Stimulated activated naive CD8-positive, alpha-beta T cell treated with anti-CD3 and anti-CD28 coated beads, Interleukin-15, Interleukin-2, amounts not matched to agents 100 U/mL and 50 U/mL, for 24 hours (primary cell): ENCODE measurements around the gene FAM120C.
A peak's percentile ranks its signal among the peaks of the same experiment; 100 is the strongest.

Experiments used
- ATAC-seq: fragments of 150-1000 bp; cut with Tn5 transposase; one replicate; pipeline ENCODE4 v1.10.0; 2021
- DNase-seq: peaks from one replicate; pipeline ENCODE4 v3.0.0; 2021

Gene FAM120C, protein sequence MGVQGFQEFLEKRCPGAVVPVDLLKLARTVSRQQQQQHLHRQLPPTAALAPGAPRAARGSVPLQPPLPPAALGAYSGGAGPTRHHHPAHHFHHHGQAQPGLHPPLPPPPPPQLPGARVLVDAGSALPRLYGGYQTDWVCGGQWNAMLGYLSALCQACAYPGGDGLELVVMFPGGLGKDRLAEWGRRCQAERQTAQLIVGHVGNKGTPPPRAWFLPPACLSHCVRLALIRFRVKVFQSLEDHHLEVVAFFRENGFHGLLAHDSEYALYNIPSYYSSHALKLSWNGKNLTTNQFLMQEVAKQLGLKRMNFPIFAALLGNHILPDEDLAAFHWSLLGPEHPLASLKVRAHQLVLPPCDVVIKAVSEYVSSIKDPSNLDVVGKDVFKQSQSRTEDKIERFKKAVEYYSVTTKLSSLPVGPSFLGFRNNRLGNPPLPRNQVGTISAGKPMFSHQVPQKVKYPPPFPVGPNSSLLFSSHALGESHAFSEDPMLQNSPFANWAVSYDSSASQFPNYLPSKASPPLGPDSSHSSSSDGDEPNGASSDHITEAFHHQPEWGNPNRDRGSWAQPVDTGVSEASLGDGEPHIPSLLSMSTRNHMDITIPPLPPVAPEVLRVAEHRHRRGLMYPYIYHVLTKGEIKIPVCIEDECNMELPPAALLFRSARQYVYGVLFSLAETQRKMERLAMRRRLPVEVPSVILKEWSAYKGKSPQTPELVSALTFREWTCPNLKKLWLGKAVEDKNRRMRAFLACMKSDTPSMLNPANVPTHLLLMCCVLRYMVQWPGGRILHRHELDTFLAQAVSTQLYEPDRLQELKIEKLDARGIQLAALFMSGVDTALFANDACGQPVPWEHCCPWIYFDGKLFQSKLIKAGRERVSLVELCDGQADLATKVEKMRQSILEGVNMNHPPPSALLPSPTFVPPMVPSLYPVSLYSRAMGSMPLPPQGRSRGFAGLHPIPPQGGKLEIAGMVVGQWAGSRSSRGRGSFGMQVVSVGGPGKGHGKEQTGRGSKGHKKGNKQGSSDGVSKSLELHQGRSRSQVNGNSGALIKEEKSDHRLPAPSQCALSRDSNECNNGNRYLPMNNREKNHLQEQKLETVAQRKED

GRCh38 chrX:54182864-54183613, at the start of gene FAM120C:
Gene FAM120C, minus strand, starts transcription at chrX:54183254. Its CDS starts 56 bp downstream, at chrX:54183198.
- ATAC-seq (peak; percentile 65), DNase-seq (peak; percentile 72)

GRCh38 chrX:54230435-54231148, 47.5 kb upstream of the FAM120C start:
- no peak for DNase-seq
- no peak for ATAC-seq

DNA sequence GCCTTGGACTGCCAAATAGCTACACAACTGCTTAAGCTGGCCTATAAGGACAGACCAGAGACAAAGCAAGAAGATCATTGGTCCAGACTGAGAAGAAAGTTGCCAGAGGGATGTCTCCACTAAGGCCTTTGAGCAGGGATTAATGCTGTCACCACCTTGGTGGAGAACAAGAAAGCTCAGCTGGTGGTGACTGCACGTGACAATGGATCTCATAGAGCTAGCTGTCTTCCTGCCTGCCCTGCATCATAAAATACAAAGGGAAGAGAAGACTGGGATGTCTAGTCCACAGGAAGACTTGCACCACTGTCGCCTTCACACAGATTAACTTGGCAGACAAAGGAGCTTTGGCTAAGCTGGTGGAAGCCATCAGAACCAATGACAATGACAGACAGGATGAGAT, 40.5 kb upstream of the FAM120C start:
- no peak for DNase-seq
- no peak for ATAC-seq

DNA sequence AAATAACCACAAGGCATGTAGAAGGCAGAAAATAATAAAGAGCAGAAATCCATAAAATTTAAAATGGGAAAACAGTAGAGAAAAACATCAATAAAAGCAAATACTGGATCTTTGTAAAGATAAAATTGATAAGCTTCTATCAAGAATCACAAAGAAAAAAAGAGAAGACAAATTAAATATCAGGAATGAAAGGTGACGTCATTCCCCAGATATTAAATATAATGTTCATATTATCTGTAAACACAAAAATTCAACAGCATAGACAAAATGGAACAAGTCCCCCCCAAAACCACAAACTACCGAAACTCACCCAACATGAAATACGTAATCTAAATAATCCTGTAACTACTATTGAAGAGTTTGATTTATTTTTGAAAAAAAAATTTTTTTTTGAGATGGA, 30.5 kb upstream of the FAM120C start:
- ATAC-seq: no peak
- DNase-seq: no peak

GRCh38 chrX:54208531-54208930, 25.5 kb upstream of the FAM120C start:
- ATAC-seq (no peak), DNase-seq (no peak)

- ATAC-seq (no peak), DNase-seq (no peak)
Observed at GRCh38 chrX:54198262-54198661, 15.2 kb upstream of the FAM120C start.

GRCh38 chrX:54194982-54195588, 12.0 kb upstream of the FAM120C start:
- no peak for ATAC-seq
- no peak for DNase-seq

GRCh38 chrX:54193085-54193821, 10.2 kb upstream of the FAM120C start:
- ATAC-seq: no peak
- DNase-seq: no peak

GRCh38 chrX:54184474-54184873, 1.4 kb upstream of the FAM120C start:
- no peak for DNase-seq
- no peak for ATAC-seq

- DNase-seq: peak; percentile 62
- peak; percentile 75 for ATAC-seq
Observed at GRCh38 chrX:54182194-54182863, 725 bp downstream of the FAM120C start.

- DNase-seq: no peak
Observed at GRCh38 chrX:54181202-54181953, 1.7 kb downstream of the FAM120C start.

DNA sequence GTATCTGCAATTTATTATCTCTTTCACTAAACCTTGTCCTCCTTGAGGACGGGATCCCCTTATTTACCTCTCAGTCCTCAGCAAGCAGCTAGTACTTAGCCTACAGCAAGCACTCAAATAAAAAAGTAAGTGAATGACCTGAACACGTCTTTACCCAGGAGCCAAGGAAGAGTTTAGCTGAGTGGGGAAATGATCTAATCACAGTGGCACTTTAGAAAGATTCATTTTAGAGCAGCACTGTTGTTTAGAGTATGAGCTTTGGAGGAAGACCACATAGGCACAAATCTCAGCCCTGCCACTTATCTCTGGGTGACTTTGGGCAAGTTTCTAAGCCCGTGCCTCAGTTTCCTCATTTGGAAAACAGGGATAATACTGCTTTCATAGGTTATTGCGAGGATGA, 2.7 kb downstream of the FAM120C start:
- DNase-seq: no peak
- no peak for ATAC-seq

More at GRCh38 chrX:54181202-54181953, 1.7 kb downstream of the FAM120C start:
- no peak for ATAC-seq

- ATAC-seq (peak; percentile 61), DNase-seq (no peak)
Observed at GRCh38 chrX:54178100-54178940, 4.7 kb downstream of the FAM120C start.

DNA sequence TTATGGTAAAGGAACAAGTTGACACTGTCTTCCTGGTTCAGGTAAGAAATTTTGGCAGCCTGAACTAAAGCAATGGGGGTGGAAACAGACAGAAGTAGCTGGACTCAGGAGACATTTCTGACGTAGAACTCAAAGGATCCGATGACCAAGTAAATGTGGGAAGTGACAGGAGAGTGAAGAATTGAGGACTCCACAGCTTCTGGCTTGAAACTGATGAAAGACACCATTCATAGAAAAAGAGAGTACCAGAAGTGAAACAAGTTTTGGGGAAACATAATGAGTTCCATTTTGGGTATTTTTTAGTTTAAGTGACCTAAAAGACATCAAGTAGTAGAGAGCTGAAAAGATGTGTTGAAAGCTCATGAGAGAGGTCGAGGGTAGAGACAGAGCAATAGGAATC, 5.7 kb downstream of the FAM120C start:
- DNase-seq (no peak), ATAC-seq (no peak)

DNA sequence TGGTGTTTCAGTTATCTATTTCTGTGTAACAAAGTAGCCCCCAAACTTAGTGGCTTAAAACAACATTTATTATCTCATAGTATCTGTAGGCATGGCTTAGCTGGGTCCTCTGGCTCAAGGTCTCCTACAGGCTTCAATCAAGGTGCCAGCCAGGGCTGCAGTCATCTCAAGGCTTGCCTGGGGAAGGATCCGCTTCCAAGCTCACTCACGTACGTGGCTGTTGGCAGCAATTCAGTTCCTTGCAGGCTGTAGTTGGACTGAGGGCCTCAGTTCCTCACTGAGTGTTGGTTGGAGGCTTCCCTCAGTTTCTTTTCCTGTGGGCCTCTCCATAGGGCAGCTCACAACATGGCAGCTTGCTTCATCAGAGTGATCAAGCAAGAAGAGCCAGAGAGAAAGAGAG, 9.3 kb downstream of the FAM120C start:
- no peak for ATAC-seq
- no peak for DNase-seq

GRCh38 chrX:54172455-54172854, 10.6 kb downstream of the FAM120C start:
- DNase-seq: no peak
- no peak for ATAC-seq

- ATAC-seq (no peak), DNase-seq (no peak)
Observed at GRCh38 chrX:54171527-54172250, 11.4 kb downstream of the FAM120C start.
